ENCODE results near the gene RAP2A.

- no peak for TF ChIP-seq CTCF (IDR thresholded peaks at IDR 0.05; ENCODE audit: poor library complexity)
- TF ChIP-seq EZH2 (IDR thresholded peaks at IDR 0.05; ENCODE audit: borderline replicate concordance), result no peak
- TF ChIP-seq EZH2phosphoT487 (IDR thresholded peaks at IDR 0.05; ENCODE audit: low read depth, severe bottlenecking, unreplicated experiment), result no peak
Observed at GRCh38 chr13:97437729-97438128, 3.8 kb downstream of the RAP2A start.

Measured in hepatocyte (in vitro differentiated cells).